Suprapubic skin (tissue), 4 donors: ENCODE measurements around the gene P2RY14.

Source experiments
- CTCF ChIP-seq, 2 donors: fragments of 200-600 bp in 1 of 2; fragments of 450-650 bp in 1 of 2; sonication (generic) in 1 of 2; IDR thresholded peaks; one replicate each; pipeline ENCODE4 v1.5.1; 2016 to 2019; ENCODE audit warnings: antibody characterized with exemption in 2 of 2, mild to moderate bottlenecking in 1 of 2, moderate library complexity in 1 of 2
- POLR2A ChIP-seq, 2 donors: fragments of 450-650 bp; IDR thresholded peaks; one replicate each; pipeline ENCODE4 v1.6.1; 2017; ENCODE audit warnings: antibody characterized with exemption in 2 of 2, mild to moderate bottlenecking in 2 of 2, moderate library complexity in 2 of 2
- POLR2AphosphoS5 ChIP-seq, 3 donors: sonication (generic); formaldehyde crosslinking; IDR thresholded peaks; one replicate each; pipeline ENCODE4 v1.6.1; 2017; ENCODE audit warnings: antibody characterized with exemption in 3 of 3

DNA sequence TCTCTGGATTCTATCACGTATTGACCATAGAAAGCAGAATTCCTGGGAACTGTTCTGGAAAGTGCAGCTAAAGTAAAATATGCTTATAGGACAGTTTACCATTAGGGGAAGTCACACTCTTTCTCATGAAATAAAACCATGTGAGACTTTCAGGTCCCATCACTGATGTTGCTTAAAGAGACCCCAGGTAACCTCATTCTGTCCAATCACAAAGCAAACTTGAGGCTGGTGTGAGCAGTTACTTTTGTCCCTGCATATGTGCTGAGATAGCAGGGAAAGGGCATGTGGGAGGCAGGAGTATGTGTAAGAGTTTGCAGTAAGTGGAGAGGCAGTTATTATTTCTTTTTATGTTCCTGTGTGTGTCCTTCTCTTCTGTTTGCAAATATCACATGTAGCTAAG is 22.2 kb upstream of the P2RY14 start:
- no peak for TF ChIP-seq CTCF (IDR thresholded peaks at IDR 0.05)
- no peak for TF ChIP-seq POLR2AphosphoS5 (IDR thresholded peaks at IDR 0.05)
- TF ChIP-seq POLR2A (IDR thresholded peaks at IDR 0.05), result no peak
